ENCODE measurements around the gene DFFB.

Gene DFFB

DNA sequence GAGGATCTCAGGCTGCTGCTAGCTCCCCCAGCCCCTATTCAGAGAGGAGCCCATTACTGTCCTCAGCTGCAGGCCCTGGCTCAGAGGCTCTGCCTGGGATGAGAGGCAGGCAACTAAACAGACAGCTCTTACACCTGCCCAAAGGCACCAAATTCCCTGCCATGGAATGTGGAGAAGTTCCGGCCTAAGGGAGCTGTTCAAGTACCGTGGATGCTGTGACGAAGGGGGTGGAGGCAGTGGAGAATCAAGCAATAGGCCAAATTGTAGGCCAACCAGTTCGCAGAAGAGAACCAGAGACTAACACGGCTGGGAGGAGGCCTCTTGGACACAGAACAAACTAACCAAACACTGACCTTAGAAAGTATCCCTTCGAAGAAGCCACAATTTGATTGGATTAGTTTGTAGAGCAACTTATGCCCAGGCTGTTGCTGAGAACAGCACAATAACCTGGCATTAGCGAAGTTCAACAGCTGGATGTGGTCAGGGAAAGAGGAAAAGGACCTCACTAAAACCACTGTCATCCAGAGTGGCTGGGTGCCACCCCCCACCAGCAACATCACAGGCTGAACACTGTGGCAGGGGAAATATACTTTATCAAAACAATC is 39.2 kb downstream of the DFFB start:
- DNase-seq (ENCODE audit: low read depth): no peak

DNA sequence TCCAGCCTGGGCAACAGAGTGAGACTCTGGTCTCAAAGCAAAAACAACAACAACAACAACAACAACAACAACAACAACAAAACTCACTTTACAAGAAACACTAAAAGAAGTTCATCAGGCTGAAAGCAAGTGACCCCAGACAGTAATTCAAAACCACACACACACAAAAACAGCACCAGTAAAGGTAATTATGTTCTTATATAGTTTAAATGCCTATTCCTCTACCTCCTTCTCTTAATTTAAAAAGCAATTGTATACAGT is 41.1 kb downstream of the DFFB start:
- no peak for DNase-seq (ENCODE audit: low read depth)

DNA sequence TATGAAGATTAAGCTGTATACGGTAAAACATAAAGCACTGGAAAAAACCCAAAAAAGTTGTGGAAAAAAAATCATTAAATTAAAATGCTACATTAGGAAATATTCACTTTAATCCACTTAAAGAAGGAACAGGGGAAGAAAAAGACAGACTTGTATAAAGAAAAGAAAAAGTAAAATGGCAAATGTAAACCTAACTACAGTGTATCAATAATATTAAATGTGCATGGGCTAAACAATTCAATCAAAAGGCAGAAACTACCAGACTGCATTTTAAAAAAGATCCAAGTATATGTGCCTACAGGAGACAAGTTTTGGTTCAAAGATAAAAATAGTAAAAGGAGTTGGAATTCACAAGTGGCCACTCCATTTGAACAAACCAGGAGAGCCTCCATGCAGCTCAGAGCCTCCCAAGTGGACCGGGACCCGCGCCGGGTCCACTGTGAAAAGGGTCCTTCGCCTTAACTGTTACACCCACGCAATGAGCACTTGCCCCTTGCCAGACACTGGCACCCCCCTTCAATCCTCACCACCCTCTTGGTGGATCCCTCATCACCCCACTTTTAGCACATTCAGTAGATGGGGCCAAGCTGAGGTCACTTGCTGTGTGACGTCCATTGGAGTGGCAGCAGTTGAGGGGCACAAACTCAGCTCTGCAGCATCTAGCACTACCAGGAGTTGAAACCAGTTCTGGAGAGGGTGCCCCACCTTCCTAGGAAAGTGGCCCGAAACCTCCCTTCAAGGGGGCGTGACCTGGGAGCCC is 41.9 kb downstream of the DFFB start:
- DNase-seq (ENCODE audit: low read depth): no peak

DNA sequence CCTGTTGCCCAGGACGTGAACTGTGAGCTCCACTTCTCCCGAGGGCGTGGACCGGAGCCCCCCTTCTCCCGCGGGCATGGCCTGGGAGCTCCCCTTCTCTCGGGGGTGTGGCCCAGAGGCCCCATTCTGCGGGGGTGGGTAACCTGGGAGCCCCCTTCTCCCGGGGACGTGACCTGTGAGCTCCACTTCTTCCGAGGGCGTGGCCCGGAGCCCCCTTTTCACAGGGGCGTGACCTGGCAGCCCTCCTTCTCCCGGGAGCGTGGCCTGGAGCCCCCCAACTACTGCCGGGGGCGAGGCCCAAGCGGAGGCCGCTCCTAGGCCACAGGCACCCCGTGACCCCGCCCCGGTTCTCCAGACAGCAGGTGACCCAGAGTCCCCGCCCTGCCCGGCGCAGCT is 42.5 kb downstream of the DFFB start:
- DNase-seq (ENCODE audit: low read depth): no peak

DNA sequence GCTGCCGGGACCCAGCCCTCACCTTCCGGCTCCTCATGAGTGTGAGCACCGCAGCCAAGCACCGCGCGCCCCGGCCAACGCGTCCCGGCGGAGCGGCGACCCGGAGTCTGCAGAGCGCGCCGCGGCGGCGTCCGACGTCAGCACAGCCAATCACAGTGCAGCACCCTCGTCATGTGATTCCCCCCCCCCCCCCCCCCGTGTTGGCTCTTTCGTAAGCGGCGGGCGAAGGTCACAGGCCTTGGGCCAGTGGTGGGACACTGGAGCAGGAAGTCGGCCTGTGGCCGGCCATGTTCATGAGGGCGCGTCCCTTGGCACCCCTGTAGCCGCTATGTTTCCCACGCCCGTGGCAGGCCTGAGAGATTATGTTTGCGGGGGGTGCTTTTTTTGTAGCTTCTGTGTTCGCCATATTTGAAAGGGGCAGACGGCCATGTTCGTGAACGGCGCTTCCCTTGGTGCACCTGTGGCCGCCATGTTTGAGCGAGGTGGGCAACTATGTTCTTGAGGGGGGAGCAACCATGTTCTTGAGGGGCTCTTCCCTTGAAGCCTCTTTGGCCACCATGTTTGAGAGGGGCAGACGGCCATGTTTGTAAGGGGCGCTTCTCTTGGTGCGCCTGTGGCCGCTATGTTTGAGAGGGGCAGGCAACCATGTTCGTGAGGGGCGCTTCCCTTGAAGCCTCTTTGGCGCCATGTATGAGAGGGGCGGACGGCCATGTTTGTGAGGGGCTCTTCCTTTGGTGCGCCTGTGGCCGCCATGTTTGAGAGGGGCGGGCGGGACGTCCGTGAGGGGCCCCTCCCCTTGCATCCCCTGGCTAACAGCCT is 43.1 kb downstream of the DFFB start, which contains the start of gene C1orf174:
Gene C1orf174 (minus strand): TSS at position 123 of the 819 bp plus-strand sequence. CDS start 86 bp downstream, at position 37.
- DNase-seq (ENCODE audit: low read depth): peak; percentile 88

DNA sequence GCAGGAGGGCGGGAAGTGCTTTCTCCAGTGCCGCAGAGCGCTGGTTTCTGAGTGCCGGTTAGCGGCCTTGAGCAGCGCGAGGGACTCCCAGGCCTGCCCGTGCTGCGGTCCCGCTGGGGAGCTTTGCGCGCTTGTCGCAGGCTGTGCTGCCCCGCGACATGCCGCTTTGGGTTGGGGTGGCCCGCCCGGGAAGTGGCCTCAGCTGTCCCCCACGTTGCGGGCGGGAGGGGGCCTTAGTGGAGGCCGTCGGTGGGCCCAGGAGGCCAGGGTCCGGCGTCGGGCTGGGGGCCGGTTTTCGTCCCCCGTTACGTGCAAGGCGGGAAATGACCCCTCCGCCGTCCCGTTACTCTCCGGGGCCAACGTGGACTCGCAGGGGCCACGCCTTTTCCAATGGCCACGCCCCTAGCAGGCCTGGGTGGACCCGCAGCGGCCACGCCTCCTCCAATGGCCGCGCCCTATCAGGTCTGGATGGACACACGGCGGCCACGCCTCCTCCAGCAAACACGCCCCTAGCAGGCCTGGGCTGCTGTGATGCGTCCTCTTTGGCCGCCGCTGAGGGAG is 43.8 kb downstream of the DFFB start:
- peak; percentile 72 for DNase-seq (ENCODE audit: low read depth)

DNA sequence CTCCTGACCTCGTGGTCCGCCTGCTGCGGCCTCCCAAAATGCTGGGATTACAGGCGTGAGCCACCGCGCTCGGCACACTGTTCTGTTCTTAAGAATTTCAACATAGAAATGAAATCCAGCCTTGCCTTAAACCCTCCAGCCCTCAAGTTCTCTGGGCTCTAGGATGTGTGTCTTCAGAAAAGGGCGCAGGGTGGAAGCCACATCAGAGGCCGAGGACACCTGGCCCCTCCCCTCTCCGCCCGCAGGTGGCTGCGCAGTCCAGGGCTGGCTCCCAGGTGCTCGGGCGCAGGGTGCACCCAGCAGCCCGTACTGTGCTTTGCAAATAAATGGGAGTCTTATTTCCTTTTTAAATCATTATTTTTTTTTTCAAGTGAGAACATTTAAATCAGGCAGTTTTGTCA is 44.8 kb downstream of the DFFB start:
- DNase-seq (ENCODE audit: low read depth): no peak

DNA sequence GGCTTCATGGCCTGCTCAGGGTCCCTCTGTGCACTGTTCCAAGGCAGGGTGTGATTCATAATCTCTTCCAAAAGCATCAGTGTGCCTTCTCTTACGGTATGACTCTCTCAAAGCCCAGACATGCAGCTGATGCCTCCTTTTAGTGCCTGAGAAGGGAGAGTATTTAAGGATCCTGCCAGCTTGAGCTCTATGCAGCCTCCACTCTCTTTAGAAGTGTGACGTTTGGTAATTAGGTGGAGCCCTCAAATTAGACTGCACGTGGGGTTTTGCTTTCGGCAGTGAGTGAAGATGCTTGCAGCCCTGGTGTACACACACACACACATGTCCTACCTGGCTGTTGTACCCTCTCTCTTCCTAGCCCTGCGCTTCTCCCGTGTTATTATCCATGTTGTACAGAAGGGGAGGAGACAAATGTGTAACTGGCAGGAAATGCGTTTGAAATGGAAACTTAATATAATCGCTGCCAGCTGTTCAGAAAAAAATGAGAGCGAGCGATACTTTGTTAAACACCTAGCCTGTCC is 45.4 kb downstream of the DFFB start:
- no peak for DNase-seq (ENCODE audit: low read depth)

DNA sequence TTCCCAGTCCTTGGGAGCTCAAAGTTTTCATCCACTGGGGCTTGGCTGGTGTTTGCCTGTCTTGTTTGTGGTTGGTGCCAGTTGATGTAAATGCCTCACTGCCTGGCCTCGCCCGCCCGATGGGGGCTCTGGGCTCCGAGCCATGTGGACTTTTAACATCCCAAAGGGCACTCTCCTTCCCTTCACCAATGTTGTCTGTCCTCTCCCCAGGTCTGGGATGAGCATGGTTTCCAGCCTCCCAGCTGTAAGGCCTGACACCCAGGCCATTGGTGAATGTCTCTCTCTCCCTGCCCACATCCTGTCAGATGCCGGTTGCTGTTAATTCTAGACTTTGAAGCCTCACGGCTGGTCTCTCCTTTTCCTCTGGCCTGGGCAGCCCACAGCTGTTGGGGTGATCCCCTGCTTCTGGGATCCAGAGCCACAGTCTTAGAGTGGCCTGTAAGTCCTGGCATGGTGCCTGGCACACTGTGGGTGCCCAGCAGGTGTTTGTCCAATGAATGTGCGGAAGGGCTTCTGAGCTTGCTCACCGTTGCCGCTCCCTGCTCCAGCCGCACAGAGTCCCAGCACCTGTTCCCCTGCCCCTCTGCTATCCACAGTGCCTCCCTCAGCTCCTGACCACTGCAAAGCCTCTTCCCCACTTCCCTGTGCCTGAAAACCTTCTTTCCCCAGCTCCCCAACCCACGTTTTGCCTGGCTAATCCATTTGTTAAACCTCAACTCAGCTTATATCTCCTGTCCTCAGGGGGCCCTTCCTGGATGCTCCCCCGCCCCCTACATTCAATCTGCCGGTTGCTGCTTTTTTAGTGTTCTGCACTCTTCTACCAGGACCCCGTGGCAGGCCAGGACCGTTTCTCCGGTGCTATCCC is 46.1 kb downstream of the DFFB start:
- no peak for DNase-seq (ENCODE audit: low read depth)

DNA sequence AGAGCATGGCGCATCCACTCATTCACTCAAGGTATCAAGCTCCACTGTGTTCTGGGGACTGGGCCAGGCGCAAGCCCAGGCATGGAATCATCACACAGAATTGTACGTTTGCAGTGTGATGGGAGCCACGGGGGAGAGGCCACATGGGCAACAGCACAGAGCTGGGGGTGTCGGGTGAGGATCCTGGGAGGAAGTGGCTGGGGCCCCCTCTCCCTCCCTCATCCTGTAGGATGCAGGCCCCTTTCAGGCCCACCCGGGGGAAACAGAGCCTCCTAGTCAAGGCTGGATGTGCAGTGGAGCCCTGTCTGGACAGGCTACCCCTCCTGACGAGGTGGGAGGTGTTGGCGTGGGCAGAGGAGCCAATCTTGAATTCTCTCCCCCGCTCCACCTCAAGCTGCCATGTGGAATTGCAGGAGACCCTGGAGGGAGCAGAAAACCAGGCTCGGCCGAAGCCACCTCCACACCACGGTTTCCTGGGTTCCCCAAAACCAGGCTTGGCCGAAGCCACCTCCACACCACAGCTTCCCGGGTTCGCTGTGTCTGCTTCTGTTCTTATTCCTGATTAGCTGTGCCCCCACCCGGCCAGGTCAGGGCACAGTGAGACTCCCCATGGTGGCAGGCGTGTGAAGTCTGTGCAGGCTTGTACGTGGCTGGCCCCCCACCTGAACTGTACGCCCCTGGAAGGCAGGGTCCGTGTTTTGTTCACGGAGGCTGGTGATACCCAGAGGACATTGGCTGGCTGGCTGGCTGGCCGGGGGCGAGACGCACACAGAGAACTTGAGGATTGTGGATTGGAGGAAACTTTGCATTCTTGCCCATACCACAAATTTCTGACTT is 46.9 kb downstream of the DFFB start:
- DNase-seq (ENCODE audit: low read depth): no peak

DNA sequence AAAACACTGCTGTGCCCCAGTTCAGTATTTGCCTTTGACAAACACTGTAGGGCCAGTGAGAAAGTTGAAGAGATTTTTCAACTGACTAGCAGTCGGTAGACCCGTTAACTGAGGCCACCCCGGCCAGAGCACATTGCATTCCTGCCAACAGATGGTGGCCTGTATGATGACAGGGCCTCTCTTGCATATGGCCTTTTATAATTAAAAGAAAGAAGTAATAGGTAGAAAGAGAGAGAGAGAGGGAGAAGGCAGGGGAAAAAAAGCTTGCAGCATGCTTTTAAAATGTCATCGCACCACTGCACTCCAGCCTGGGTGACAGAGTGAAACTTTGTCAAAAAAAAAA is 47.5 kb downstream of the DFFB start:
- no peak for DNase-seq (ENCODE audit: low read depth)

DNA sequence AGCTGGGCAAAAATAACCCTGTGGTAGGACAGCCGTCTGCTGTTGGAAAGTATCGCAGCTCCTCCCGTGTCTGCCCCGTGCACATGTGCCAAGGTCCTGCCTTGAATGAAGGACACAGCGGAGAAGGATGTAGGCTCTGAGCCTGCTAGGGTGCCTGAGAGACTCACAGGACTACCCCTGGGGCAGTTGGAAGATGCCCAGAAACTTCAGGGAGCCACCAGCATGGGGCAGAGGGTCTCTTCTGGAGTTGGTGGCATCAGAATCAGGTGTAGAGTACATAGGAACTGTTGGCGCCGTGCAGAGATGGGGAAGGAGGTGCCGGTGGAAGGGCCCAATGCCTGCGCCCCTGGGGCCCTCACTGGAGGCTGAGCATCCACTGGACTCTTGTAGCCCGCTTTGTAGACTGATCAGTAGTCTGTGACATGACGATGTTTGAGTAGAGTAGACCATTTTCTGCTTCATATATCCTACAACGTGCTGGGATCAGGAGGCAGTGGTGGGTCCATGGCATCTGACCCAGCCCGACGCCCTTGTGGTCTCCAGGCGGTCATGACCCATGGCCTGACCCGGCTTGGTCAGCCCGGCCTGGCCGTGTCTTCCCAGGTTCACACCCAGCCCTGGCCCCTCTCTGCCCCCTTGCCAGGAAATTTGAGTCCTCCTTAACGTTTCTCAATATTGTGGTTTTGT is 48.1 kb downstream of the DFFB start:
- no peak for DNase-seq (ENCODE audit: low read depth)

DNA sequence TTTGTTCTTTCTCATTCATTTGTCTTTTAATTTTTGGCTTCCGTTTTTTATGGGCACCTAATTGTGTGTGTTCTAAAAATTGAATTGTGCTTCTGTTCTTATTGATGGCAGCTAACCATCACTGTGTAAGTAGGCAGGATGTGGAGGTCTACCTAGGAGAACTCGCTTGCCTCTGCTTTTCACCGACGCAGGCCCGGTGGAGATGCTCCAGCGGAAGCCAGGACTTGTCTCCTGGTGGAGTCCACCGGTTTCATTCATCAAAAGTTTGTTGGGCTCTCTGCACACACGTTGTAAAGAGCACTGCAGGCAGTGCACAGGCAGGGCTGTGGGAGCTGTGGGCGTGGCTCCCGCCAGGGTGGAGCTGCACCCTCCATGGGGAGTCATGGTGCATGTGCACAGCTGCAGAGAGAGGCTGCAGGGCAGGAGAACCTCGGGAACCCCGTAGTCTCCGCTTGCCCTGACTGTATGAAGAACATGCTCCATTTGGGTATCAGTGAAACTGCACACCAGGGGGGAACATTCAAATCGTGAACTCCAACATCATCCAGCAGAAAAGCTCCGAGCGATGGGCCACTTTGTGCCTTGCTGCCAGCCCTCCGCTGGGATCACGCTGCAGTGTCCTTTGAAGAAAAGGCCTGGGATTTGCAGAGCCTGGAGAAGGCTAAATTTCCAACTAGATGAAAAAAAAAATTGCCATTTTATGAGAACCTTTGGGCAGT is 48.8 kb downstream of the DFFB start:
- no peak for DNase-seq (ENCODE audit: low read depth)

DNA sequence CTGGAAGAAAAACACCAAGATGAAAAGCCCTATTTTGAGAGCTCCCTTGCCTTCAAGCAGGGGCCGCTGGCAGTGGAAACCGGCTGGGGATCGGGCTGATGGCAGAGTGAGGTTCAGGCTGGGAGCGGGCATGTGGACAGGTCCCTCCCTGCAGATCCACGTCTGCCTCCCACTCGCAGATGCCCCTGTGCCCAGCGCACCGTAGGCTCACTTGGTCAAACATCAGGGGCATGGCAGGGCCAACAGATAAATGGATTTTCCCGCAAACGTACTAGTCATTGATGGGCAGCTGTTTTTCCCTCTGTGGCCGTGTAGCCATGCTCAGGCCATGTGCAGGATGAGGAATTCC is 49.4 kb downstream of the DFFB start:
- no peak for DNase-seq (ENCODE audit: low read depth)

DNA sequence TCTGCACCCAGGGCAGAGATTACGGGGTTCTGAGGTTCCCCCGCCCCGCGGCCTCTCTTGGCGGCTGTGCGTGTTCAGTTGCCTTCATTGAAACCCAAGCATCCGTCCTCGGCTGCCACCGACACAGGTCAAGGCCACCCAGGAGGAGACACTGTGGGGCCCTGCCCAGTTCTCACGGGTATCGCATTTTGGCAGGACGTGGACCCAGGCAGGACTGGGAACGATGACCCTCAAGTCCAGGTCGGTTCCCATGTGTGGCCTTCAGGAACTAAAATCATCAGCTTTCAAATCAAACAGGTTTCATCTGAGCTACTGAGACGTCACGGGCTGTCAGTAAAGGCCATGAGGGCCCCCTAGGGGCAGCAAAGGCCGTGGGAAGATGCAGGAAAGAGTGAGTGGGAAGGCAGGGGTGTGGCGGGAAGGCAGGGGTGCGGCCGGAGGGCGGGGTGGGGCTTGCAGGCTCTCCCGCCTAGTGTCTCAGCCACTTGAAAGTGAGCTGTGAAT is 49.8 kb downstream of the DFFB start:
- no peak for DNase-seq (ENCODE audit: low read depth)

DNA sequence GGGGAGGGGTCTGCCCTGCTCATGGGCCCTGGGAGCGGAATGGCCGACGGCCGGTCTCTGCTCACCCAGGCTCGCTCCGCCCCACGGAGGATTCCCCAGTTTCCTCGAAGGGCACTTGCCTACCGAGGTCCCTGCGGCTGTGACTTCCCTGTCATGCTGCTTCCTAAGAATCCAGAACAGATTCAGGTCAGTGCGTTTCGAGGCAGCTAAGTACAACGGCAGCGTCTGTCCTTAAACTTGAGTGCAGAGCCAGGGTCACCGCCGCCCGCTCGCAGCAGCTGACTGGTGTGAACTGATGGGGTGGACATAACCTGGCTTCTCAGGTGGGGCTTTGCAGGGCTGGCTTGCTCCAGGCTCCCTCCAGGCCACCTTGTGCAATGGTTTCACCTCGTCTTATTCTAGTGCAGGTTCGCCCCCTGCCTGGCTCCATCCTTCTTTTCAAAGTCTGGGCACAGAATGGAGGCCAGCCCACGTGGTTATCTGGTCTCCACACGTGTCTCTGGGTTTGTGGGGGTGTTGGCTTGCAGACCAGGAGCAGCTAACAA is 50.4 kb downstream of the DFFB start:
- no peak for DNase-seq (ENCODE audit: low read depth)

DNA sequence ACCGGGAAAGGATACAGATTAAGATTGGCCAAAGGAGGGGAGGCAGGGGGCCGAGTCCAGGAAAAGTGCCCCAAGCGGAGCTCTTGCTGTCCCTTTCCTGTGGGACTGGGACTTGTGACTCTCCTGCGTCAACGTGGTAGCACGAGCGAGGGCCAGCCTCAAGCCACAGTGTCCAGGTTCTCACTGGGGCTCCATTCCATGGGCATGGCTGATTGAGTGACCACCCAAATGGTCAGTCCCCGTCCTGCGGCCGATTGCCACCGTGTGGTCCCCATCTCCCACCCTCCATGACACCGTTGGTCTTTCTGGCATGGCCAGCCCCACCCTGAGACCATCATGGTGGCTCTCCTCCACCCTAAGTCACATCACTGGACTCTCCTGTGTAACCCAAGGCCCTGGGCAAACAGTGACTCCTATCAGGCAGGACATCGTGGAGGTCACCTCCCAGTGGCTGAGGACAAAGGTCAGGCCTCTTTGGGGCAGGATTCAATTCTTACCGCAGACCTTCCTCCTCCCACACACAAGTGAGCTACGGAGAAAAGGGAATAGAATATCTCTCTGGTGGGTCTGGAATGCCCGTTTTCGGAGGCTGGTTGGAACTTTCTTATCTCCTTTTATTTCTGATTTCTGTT is 51.7 kb downstream of the DFFB start:
- DNase-seq (ENCODE audit: low read depth): no peak

DNA sequence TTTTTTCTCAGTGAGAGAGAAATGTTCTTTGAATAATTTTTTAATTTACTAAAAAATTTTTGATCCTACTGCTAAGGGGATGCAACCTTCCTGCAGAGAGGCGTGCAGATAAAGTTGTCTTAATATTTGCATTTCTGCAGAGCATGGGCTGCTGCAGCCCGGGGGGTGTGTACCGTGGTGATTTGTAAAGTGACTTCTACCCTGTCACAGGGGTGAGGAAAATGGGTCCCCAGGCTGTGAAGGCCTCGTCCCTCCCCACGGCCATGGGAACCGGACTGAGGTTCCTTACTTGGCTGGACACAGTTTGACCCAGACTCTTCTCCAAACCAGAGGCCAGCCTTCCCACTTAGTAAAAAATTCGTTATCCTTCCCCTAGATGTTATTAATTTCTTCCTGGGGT is 52.3 kb downstream of the DFFB start:
- no peak for DNase-seq (ENCODE audit: low read depth)

Measured in stimulated activated CD8-positive, alpha-beta memory T cell treated with anti-CD3 and anti-CD28 coated beads, Interleukin-12 subunit alpha, Interleukin-12 subunit beta, amount 100 ng/mL, for 4 hours (primary cell).